Measurements from ENCODE around the gene JAK1.

GRCh38 chr1:64865105-64865757 lies 101.1 kb downstream of the JAK1 start:
- TF ChIP-seq REST (IDR thresholded peaks at IDR 0.05; ENCODE audit: low read depth), result no peak
- TF ChIP-seq CEBPB (IDR thresholded peaks at IDR 0.05), result no peak
- no peak for TF ChIP-seq CREB1 (IDR thresholded peaks at IDR 0.05; ENCODE audit: low read depth)
- TF ChIP-seq TCF12 (IDR thresholded peaks at IDR 0.05; ENCODE audit: low read depth), result no peak

Measured in Ishikawa (cell line).